ENCODE measurements around the gene ASIC2. TPM values are rescaled to one million over a fixed set of nuclear protein-coding genes. Genes with fewer than 3 reads are reported as not detected.

The ASIC2 gene
- total RNA-seq, 1 experiment from 2014 or later = 0.74 TPM

DNA sequence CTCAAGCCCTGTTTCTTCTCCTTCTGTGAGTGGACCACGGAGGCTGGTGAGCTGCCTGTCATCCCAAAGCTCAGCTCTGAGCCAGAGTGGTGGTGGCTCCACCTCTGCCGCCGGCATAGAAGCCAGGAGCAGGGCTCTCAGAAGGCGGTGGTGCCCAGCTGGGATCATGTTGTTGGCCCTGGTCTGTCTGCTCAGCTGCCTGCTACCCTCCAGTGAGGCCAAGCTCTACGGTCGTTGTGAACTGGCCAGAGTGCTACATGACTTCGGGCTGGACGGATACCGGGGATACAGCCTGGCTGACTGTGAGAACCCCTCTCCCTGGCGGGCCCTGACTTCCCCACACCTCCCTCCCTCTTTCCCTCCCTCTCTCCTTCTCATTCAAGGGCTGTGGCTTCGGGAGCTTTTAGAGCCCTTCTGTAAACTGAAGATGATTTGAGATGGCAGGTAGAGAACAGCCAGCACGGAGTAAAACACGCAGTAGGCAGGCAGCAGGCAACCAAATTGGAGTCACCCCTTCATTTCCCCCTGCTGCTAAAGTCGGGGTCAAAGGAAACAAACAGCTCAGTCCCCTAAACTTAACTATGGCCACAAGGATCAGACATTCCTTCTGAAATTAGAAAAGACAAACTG lies 297.6 kb downstream of the ASIC2 start:
- Histone ChIP-seq H2BK12ac (ENCODE audit: insufficient read length, low read depth, low read length) (no peak overlapping the region), H3K79me2 (ENCODE audit: insufficient read depth, low read length) (no peaks in the 10 kb centered on the region), H3K18ac (ENCODE audit: insufficient read length, low read depth, low read length) (no peak overlapping the region), H4K8ac (replicated peaks; ENCODE audit: insufficient read length, low read depth, low read length) (no peak overlapping the region), H3K4me1 (ENCODE audit: insufficient read depth, low read length) (no peaks in the 10 kb centered on the region), H3K4ac (ENCODE audit: low read depth, low read length) (no peak overlapping the region), H2BK120ac (ENCODE audit: low read depth, low read length, poor library complexity, severe bottlenecking) (no peak overlapping the region), H2BK5ac (ENCODE audit: insufficient read length, low read length) (no peak overlapping the region), H2AFZ (ENCODE audit: low read length) (no peak overlapping the region), H3K27me3 (ENCODE audit: insufficient read depth, low read length) (no peaks in the 10 kb centered on the region), H3K4me2 (ENCODE audit: insufficient read depth, insufficient read length, low read length) (no peak overlapping the region), H3K27ac (ENCODE audit: insufficient read length, low read depth, low read length) (no peak overlapping the region), H2BK20ac (ENCODE audit: low read depth, low read length, poor library complexity, severe bottlenecking) (no peak overlapping the region), H3K79me1 (ENCODE audit: insufficient read depth, low read depth, low read length, poor library complexity, severe bottlenecking) (no peaks in the 10 kb centered on the region), H4K20me1 (ENCODE audit: control insufficient read depth, insufficient read depth, insufficient read length) (no peaks in the 10 kb centered on the region), H3T11ph (ENCODE audit: low read length) (no peak overlapping the region), H2AK5ac (ENCODE audit: insufficient read length, low read length) (no peak overlapping the region), H3K23me2 (ENCODE audit: insufficient read length, low read depth, low read length, poor library complexity, severe bottlenecking) (no peaks in the 10 kb centered on the region), H3K23ac (ENCODE audit: insufficient read length, low read depth, low read length) (no peak overlapping the region), H3K14ac (ENCODE audit: insufficient read depth, low read length) (no peak overlapping the region), H4K5ac (ENCODE audit: insufficient read length, low read depth, low read length) (no peak overlapping the region), H3K9me3 (ENCODE audit: control insufficient read depth, low read depth, low read length) (no peaks in the 10 kb centered on the region), H4K91ac (ENCODE audit: insufficient read length, low read depth, low read length) (no peak overlapping the region), H2BK15ac (ENCODE audit: low read depth, low read length) (no peak overlapping the region), H3K9ac (ENCODE audit: extremely low read depth, insufficient read length, low read length) (no peak overlapping the region), H3K56ac (ENCODE audit: insufficient read length, low read depth, low read length) (no peak overlapping the region)
- WGBS (ENCODE audit: extremely low coverage, insufficient read length, low lambda C conversion rate) = no CpG with 5 or more reads among the region's 14 CpGs
- no peak for DNase-seq
- TF ChIP-seq, protein P1, sequence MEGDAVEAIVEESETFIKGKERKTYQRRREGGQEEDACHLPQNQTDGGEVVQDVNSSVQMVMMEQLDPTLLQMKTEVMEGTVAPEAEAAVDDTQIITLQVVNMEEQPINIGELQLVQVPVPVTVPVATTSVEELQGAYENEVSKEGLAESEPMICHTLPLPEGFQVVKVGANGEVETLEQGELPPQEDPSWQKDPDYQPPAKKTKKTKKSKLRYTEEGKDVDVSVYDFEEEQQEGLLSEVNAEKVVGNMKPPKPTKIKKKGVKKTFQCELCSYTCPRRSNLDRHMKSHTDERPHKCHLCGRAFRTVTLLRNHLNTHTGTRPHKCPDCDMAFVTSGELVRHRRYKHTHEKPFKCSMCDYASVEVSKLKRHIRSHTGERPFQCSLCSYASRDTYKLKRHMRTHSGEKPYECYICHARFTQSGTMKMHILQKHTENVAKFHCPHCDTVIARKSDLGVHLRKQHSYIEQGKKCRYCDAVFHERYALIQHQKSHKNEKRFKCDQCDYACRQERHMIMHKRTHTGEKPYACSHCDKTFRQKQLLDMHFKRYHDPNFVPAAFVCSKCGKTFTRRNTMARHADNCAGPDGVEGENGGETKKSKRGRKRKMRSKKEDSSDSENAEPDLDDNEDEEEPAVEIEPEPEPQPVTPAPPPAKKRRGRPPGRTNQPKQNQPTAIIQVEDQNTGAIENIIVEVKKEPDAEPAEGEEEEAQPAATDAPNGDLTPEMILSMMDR (conservative IDR thresholded peaks at IDR 0.05) = no peak
- Mint-ChIP-seq H3K4me1 (peaks cover 4 to 8% of the 10 kb centered on the region in 2 experiments), H3K36me3 (ENCODE audit: insufficient read depth in 1 of 3, low read depth in 3 of 3) (no peaks in the 10 kb centered on the region), H3K9me3 (no peaks in the 10 kb centered on the region; a peak in 1 of 5 replicates), H3K27me3 (ENCODE audit: low read depth) (peaks cover 31% of the 10 kb centered on the region), H3K27ac (no peak overlapping the region; a peak in 2 of 7 replicates), H3K4me3 (no peak overlapping the region)

Measured in H9 (cell line).